ENCODE data around the gene TM4SF1.

GRCh38 chr3:149395107-149396089, 17.9 kb upstream of the TM4SF1 start:
- TF ChIP-seq CTCF (IDR thresholded peaks at IDR 0.05): no peak
- TF ChIP-seq POLR2A (IDR thresholded peaks at IDR 0.05): no peak
